ENCODE results near the gene TCF7. TPM values are rescaled to one million over a fixed set of nuclear protein-coding genes. Genes with fewer than 3 reads are reported as not detected.
A peak's percentile ranks its signal among the peaks of the same experiment; 100 is the strongest.

The TCF7 gene
- polyA plus RNA-seq, 1 experiment, result 0.78 TPM

DNA sequence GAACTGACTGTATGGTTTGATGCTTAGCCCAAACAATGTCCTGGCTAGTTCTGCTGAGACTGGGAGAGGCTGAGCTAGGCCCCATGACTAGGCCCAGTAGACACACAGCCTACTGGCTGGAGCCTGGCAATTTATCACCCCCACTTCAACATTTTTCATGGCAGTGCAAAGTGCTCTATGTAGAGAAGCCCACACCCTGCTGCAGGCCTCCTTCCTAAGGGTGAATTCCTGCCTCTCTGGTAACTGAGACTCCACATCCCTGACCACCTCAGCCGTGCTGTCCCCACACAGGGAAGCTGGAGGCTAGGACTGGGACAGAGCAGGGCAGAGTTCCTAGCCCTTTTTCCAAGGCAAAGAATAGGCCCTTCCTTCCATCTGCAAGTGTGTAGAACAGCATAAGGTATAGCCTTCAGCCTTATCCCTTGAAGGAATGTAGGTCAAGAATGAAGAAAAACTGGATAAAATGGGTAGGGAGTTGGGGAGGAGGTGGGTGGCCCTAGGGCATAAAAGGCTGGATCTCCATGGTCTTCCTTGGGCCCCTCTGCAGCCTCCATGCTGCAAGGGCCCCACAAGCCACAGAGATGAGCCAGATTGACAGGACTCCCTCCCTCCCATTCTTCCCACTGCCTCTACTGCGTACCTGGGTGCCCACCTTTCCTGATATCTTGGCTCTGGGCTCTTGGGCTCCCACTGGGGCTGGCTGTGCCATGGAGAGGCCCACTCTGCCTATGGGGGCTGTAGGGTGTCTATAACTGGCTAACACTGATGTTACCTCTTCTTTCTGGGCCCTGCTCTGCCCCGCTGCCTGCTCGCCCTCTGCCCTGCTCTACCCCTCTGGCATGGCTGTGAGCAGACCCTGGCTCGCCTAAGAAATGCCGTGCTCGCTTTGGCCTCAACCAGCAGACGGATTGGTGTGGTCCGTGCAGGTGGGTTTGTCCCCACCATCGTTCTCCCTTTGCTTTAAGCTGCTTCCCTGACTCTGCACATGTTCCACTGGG is 29.8 kb downstream of the TCF7 start:
- Histone ChIP-seq H3K4me3 (ENCODE audit: low read depth, low read length) (no peak overlapping the region), H3K27me3 (ENCODE audit: control insufficient read depth, insufficient read depth, low read length) (no peaks in the 10 kb centered on the region), H3K36me3 (ENCODE audit: control insufficient read depth, insufficient read depth, low read length) (peaks cover 14% of the 10 kb centered on the region)
- DNase-seq (ENCODE audit: low read depth), result no peak
- TF ChIP-seq, protein P1, sequence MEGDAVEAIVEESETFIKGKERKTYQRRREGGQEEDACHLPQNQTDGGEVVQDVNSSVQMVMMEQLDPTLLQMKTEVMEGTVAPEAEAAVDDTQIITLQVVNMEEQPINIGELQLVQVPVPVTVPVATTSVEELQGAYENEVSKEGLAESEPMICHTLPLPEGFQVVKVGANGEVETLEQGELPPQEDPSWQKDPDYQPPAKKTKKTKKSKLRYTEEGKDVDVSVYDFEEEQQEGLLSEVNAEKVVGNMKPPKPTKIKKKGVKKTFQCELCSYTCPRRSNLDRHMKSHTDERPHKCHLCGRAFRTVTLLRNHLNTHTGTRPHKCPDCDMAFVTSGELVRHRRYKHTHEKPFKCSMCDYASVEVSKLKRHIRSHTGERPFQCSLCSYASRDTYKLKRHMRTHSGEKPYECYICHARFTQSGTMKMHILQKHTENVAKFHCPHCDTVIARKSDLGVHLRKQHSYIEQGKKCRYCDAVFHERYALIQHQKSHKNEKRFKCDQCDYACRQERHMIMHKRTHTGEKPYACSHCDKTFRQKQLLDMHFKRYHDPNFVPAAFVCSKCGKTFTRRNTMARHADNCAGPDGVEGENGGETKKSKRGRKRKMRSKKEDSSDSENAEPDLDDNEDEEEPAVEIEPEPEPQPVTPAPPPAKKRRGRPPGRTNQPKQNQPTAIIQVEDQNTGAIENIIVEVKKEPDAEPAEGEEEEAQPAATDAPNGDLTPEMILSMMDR (IDR thresholded peaks at IDR 0.05; ENCODE audit: insufficient read depth, low read depth, low read length), result no peak
- ChIA-PET CTCF (interaction anchor here (1.4 to 17.5 kb wide), 7 partner anchors 7 to 106 kb away, joined by 4 to 381 read pairs (median 12); no protein-coding TSS in a partner anchor), POLR2A (no interaction called here)

DNA sequence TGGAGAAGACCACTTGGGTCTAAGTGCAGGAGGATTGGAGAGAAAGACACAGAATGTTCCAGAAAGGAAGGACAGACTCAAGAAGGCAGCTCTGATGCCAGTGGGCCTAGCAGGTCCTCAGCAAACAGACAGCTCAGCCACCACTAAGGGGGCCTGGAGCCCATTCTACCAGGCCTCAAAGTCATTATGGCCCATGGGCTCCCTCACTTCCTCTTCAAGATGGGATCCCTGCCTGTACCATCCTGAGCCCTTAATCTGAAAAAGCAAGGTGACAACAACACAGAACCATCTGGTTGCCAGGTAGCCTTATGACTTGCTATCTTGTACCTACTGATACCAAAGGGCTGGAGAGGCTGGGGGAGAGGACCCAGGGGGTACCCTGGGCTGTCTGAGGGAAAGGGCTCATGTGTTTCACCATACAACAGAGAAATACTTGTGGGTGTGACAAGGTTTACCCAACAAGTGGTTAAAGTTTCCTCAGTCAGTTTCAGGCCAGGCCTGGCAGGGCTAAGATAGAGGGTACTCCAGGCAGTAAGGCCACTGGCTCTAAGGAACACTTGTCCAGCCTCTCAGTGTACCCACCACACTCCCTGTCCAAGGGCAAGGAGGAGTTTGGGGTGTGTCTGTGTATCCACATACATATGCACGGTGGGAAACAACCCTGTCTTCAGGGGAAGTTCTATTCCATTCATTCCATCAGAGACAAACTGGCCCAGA is 30.7 kb downstream of the TCF7 start:
- H3K36me3 ChIP-seq (ENCODE audit: control insufficient read depth, insufficient read depth, low read length), result peaks cover 9% of the 10 kb centered on the region
- no peak for DNase-seq (ENCODE audit: low read depth)

DNA sequence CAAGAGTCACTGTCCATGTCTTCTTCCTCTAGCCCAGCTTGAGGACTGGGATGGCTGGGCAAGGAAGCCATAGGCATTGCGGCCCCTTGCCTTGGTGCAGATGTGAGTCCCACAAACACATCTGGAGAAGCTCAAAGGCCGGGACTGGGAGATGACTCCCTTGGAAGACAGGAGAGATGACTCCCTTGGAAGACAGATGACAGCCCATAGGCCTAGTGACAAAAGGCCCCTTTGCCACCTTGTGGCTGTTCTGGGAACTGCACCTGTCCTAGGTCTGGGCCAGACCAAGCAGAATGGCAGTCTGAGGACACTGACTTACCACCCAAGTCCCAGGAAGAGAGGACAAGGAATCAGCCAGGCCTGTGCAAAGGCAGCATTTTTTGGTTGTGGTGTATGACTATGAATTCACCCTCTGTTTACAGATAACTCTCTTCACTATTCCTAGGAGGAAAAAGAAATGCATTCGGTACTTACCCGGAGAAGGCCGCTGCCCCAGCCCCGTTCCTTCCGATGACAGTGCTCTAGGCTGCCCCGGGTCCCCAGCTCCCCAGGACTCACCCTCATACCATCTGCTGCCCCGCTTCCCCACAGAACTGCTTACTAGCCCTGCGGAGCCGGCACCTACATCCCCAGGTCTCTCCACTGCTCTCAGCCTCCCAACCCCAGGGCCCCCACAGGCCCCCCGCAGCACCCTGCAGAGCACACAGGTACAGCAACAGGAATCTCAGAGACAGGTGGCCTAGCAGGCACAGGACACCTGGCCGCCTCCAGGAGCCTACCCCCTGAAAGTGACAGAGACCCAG is 31.5 kb downstream of the TCF7 start:
- ChIA-PET CTCF (interaction anchor here (0.6 to 17.5 kb wide), 20 partner anchors 8 to 121 kb away, joined by 3 to 381 read pairs (median 4); partner anchors contain the start of gene TCF7), POLR2A (no interaction called here)
- no peak for DNase-seq (ENCODE audit: low read depth)
- TF ChIP-seq, protein P1 (IDR thresholded peaks at IDR 0.05; ENCODE audit: insufficient read depth, low read depth, low read length), result peak; percentile 95
- Histone ChIP-seq H3K27me3 (ENCODE audit: control insufficient read depth, insufficient read depth, low read length) (no peaks in the 10 kb centered on the region), H3K36me3 (ENCODE audit: control insufficient read depth, insufficient read depth, low read length) (peaks cover 8% of the 10 kb centered on the region), H3K4me3 (ENCODE audit: low read depth, low read length) (no peak overlapping the region)

More for the DNA sequence above, 30.7 kb downstream of the TCF7 start:
- ChIA-PET POLR2A (no interaction called here), CTCF (interaction anchor here (0.6 to 17.5 kb wide), 17 partner anchors 8 to 120 kb away, joined by 3 to 381 read pairs (median 5); partner anchors contain the start of gene TCF7)
- Histone ChIP-seq H3K4me3 (ENCODE audit: low read depth, low read length) (no peak overlapping the region), H3K27me3 (ENCODE audit: control insufficient read depth, insufficient read depth, low read length) (no peaks in the 10 kb centered on the region)
- TF ChIP-seq, protein P1 (IDR thresholded peaks at IDR 0.05; ENCODE audit: insufficient read depth, low read depth, low read length), result no peak

DNA sequence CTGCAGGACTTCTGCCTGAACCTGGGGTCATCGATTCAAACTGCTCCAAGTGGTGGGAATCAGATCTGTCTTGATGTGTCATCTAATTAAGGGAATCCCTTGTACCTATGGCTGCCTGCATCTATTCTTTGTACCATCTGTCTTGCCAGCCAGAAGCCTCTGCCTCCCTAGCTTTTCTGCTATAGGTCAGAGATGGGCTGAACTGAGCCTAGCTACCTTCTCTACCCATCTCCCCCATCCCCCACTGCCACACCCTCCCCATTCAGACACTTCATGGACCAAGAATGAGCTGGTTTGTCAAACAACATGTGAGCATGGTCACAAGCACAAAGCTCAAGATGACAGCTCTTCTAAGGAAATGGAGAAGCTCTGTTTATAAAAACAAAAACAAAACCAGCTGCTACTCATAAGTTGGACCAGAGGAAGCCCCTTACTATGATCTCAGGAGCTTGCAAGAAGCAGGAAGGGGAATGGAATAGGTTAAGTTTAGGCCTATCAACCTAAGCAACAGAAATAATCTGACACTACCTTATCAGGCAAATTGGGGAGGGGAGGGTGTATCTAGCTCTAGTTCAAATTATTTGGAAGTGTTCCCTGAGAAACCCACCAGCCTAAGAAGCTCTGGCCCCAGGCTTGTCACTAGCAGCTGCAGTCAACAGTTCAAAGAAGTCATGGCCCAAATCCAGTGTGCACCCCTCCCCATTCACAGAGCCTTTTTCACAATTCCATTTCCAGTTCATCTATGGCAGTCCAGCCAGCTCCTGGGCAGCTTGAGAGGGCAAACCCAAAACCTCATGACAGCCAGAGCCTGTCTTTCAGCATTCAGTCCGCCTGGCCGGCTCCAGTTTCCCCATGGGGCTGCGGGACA is 32.4 kb downstream of the TCF7 start:
- peaks cover 9% of the 10 kb centered on the region for H3K36me3 ChIP-seq (ENCODE audit: control insufficient read depth, insufficient read depth, low read length)
- POLR2A ChIA-PET, result no interaction called here
- H3K27me3 ChIP-seq (ENCODE audit: control insufficient read depth, insufficient read depth, low read length), result no peaks in the 10 kb centered on the region
- CTCF ChIA-PET, result interaction anchor here (0.8 to 17.5 kb wide), 16 partner anchors 8 to 151 kb away, joined by 3 to 381 read pairs (median 5); partner anchors contain the start of gene TCF7
- TF ChIP-seq, protein P1 (IDR thresholded peaks at IDR 0.05; ENCODE audit: insufficient read depth, low read depth, low read length), result no peak
- no peak for DNase-seq (ENCODE audit: low read depth)
- H3K4me3 ChIP-seq (ENCODE audit: low read depth, low read length), result no peak overlapping the region

All from BJ (cell line).